Ecto neural progenitor cell (in vitro differentiated cells): Measurements from ENCODE around the gene C19orf18.
"Not testable (repeated sequence)": the region's sequence is repeated elsewhere in the genome, so short reads cannot be mapped to it uniquely, and the experiment has no call there.

Experiments
- DNase-seq: peaks from one replicate; pipeline ENCODE4 v3.0.0-alpha.2; 2018; ENCODE audit warnings: low spot score

C19orf18 gene

DNA sequence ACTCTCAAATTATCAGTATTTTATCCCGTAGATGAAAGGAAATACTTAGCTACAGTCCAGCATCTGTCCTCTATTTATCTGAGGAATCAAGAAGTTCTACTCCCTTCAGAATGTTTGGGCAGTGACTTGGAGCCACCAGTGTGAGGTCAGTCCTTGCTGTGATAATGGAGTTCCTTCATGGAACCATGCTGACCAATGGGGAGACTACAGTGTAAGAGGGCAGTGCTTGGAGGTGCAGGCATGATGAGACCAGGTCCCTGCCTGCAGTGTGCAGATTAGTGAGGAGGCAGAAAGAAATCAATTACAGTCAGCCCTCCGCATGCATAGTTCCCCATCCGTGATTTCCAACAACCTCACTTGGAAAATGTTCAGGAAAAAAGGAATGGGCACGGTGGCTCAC is at the start of gene C19orf18:
C19orf18 (minus strand) TSS at position 101 of the 400 bp plus-strand sequence. CDS start 102 bp downstream, outside the sequence.
- DNase-seq: no peak

DNA sequence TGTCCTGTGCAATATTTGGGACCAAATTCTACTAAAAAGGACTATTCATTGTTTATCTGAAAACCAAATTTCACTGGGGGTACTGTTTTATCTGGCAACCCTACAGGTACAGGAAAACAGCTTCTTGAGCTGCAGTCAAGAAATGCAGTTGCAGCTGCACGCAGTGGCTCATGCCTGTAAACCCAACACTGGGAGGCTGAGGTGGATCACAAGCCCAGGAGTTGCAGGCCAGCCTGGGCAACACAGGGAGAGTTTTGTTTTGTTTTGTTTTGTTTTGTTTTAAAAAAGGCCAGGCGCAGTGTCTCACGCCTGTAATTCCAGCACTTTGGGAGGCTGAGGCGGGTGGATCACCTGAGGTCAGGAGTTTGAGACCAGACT is 47.9 kb upstream of the C19orf18 start:
- no peak for DNase-seq

DNA sequence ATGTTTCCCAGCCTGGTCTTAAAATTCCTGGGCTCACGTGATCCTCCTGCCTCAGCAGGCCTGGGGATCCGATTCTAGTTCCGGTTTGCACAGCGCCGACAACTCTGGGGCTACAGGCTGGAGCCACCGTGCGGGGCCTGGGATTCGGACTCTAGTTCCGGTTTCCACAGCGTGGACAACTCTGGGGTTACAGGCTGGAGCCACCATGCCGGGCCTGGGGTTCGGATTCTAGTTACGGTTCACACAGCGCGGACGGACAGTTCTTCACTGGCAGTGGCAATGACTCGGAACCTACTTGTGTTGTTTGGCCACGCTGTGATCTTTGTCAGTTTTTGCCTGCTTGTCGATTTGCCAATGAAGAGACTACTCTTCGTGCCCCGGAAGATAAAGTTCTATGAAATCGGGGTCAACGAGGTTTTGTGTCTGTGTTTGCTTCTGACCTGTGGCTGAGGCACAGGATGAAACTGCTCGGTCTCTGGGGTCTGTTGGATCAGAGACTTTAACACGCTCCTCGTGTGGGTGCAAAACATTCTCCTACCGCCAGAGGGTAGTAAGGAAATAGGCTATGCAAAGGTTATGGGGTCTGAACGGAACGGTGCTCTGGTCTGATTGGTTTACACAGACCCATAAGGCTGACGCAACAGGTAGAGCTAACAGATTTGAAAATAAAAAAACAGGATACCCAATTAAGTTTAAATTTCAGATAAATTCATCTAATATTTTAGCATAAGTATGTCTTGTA is 47.4 kb upstream of the C19orf18 start:
- DNase-seq: no peak

DNA sequence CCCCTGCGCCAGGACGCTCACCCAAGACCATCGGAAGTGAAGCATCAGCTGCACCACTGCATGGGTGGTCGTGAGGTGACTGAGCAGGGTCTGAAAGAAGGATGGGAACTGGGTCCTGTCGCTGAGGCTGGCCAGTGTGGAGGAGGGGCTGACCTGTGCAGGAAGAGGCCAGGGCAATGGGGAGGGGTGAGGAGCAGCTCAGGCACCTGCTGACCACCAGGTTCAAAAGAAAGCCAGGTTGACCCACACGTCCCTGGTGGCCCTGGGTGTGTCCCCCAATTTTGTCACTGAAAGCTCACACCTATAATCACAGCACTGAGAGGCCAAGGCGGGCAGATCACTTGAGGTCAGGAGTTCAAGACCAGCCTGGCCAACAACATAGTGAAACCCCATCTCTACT is 45.8 kb upstream of the C19orf18 start:
- DNase-seq: no peak

DNA sequence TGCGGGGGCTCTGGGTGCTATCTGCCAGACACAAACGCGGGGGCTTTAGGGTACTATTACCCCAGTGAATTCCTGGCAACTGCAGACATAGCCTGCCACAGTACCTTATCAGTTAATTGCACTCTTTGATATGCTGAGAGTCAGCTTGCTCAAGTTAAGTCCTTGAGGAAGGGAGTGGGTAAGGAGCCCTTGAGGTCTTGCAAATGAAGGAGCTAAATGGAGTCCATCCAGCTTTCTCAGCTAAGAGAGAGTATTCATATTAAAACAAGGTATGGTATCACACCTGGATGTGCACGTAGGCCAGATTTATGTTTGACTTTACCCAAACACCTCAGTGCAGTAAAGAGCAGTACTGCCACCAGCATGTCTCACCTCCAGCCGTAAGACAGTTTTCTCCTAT is 39.8 kb upstream of the C19orf18 start:
- no peak for DNase-seq

DNA sequence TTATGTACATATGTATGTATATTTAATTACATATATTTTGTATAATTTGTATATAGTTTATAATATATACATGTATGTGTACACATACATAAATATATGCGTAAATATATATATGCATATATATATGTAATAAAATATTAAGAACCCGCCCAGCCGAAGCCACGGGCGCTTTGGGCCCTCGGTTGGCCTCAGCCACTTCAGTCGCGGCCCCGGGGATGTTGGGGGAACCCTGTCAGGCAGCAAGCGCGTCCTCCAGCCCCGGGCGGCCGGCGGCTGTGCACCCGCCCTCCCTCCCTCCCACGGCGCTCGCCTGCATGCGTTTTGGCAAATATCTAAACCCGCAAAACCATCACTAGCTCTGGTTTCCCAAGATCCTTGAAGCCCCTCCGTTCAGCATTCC is 36.2 kb upstream of the C19orf18 start:
- DNase-seq: no peak

DNA sequence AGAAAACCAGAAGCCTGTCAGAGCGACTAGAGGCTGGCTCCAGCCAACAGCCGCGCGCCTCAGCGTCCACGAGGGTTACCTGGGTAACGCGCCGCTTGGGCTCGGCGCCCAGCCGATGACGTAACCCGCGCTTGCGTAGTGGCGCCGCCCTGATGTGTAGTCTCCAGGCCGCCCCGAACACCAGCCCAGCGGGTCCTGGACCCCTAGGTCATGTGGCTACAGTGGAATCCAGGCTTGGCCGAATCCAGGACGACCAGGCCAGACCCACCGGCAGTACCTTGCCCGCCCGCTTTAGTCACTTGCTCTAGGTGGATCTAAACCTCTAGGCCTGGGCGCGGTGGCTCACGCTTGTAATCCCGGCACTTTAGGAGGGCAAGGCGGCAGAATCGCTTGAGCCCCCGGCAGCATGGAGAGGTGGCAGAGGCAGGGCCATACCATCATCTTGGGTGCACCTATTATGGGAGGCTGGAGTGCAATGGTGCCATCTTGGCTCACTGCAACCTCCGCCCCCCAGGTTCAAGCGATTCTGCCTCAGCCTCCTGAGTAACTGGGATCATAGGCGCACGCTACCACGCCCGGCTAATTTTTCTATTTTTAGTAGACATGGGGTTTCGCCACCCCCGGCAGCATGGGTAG is 35.5 kb upstream of the C19orf18 start:
- DNase-seq: peak; percentile 79

DNA sequence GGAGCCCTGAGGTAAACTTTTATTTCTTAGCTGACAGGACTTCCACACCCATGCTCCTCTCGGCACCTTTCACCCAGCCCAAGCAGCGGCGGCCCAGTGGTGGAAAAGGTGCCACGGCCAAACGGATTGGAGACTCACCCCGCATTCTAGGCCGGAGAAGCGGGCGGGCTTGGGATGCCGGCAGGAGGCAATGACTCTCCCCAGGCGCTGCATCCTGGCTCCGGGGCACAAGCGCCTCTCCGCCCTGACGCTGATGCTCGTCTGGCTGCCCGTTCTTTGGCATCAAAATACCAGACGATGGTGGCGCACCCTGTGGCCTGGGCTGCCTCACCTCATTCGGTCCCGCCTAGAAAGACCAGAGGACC is 34.9 kb upstream of the C19orf18 start:
- DNase-seq: no peak

DNA sequence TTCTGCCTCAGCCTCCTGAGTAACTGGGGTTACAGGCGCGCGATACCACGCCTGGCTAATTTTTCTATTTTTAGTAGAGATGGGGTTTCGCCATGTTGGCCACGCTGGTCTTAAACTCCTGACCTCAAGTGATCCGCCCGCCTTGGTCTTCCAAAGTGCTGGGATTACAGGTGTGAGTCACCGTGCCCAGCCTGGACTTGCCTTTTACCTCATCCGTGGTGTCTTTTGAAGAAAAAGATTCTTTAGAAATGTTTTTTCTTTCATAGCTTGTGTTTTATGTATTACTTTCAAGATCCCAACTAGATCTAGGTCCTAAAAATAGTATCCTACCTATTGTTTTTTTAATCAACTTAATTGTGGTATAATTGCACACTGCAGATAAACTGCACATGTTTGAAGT is 34.5 kb upstream of the C19orf18 start:
- DNase-seq: not testable (repeated sequence)

DNA sequence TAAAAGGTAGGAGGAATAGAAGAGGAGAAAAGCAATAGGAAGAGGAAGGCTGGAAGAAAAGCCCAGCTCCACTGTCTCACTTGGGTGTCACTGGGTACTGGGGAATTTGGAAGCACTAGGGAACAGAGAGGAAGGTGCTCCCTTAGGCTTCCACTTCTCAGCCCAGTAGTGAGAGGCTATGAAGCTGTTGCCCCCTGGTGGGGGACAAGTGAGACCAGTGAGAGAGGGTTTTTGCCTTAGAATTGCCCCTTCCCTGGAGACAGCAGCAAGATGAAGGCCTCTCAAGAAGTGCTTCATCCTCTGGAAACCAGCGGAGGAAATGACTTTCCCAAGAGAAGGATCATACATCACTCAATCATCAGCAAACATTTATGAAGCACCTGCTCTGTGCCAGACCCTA is 33.0 kb upstream of the C19orf18 start:
- no peak for DNase-seq

DNA sequence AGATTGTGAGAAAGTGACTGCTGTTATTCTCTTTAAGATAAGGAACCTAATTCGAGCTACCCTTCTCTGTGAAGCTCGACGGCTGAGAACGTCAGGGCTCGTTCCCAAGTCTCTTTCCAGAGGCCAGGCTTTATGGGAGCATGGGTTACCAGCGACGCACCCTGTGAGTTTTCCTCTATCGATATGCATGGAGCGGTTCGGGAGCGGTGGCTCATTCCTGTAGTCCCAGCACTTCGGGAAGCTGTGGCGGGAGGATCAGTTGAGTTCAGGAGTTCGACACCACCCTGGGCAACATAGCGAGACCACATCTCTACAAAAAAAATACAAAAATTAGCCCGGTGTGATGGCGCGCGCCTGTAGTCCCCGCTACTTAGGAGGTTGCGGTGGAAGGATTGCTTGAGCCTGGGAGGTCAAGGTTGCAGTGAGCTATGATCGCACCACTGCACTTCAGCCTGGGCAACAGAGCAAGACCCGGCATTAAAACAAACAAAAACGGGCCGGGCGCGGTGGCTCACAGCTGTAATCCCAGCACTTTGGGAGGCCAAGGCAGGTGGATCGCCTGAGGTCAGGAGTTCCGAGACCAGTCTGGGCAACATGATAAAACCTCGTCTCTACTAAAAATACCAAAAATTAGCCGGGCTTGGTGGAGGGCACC is 29.0 kb upstream of the C19orf18 start:
- DNase-seq: no peak

DNA sequence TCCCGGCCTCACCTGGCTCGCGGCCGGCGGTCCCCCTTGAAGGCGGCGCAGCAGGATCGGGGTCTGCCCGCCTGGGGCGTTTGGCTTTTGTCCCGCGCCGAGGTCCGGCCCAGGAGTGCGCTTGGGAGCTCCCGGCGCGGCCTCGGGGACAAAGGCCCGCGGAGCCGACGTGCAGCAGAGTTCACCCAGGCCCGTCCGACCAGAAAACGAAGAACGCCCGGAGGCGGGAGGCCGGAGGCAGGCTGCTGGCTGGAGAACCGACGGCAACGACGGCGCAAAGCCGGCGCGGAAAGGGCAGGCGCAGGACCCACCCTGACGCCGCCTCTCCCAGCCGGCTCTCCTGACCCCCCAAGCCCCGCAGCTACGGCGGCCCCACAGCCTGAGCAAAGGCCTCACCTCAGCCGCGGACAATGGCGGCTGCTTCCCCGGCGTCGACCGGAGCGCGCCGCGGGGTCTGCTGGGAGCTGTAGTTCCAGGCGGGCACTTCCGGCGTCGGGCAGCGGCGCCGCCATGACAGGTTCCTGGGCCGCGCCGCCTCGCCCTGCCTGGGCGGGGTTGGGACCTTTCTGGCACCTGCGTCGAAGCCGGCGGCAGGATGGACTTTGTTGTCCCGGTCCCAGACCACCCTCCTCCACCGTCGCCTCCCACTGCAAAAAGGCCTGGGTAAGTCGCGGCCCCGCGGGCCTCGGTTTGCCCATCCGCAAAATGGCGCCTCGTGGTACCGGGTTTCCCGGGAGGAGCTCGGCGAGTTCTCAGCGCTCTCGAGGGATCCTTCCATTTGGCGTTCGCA is 28.2 kb upstream of the C19orf18 start, which contains the start of gene ZNF606:
ZNF606 (minus strand) TSS at position 437 of the 790 bp plus-strand sequence. CDS start 1,501 bp downstream, outside the sequence.
- DNase-seq: peak; percentile 93

DNA sequence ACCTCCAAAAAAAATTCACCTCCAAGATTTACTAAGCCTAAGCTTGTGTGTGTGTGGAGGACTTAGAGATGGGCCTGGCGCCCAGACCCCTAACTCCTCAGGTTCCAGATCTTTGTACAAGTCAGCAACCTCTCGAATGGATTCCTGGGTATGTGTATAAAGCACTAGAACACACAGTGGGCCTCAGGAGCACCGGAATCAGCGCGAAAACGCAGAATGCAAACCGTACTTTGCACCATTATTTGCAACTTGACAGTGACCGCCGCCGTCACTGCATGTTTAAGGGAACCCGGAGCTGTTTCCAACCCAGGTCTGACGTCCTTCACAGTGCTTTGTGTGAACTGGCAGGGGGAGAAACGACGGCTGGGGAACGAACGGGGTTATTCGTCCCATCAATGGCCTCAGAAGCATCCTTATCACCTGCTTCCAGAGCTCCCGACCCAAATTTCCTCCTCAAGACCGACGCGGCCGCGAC is 27.6 kb upstream of the C19orf18 start:
- DNase-seq: no peak

DNA sequence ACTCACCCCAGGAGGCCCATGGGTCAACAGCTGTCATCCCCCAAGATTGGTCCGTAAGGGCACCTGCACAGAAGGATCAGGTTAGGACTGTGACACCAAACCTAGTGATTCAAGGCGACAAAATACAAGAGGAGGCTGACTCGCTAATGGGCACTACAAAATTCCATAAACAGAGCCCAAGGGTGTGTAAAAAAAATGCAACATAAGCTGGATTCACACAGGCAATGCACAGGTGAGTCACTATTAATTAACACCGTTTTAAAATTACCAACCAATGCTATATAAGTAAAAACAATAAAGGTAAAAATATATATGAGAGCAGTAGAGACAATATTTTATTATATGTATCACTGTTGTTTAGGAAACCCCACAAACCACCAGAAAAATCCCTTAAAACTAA is 26.3 kb upstream of the C19orf18 start:
- DNase-seq: no peak

DNA sequence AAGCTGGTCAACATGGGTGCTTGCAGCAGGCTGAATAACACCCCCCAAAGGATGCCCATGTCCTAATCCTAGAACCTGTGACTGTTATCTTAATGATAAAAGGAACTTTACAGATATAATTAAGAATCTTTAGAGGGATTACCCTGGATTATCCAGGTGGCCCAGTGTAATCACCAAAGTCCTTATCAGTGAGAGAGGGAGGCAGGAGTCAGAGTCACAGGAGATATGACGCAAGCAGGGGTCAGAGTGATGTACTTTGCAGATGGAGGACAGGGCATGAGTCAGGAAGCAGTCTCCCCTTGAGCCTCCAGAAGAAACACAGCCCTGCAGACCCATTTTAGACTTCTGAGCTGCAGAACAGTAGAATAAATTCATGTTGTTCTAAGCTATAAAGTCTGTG is 18.5 kb upstream of the C19orf18 start:
- no peak for DNase-seq

DNA sequence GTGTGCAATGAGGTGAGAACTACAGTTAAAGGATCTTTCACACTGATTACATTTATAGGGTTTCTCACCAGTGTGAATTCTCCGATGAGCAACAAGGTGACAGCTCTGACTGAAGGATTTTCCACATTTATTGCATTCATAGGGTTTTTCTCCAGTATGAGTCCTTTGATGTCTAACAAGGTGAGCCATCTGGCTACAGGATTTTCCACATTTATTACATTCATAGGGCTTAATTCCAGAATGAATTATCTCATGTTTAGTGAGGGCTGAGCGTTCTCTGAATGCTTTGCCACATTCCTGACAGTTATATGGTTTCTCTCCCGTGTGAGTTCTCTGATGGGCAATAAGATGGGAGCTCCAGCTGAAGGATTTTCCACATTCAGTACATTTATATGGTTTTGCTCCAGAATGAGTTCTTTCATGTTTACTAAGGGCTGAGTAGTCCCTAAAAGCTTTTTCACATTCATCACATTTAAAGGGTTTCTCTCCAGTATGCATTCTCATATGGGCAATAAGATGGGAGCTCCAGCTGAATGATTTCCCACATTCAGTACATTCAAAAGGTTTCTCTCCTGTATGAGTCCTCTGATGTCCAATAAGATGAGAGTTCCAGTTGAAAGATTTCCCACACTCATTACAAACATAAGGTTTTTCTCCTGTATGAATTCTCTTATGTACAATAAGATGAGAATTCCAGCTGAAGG is 4.4 kb upstream of the C19orf18 start:
- DNase-seq: no peak

DNA sequence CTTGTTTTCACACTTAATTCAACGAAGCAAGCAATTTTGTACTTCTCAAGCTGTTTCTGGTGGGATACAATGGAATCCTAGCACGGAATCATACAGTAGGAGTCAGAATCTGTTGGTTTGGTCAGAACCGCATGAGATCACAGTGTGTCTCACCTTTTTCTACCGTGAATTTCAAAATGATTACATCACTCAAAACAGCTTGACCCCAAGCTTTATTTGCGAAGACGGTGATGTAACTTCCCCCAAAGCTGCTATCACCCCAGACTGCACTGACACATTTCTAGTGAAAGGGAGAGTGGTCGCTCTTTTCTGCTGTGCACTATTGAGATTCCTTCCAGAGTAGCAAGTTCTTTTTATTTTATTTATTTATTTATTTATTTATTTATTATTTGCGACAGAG is 9.6 kb downstream of the C19orf18 start:
- no peak for DNase-seq

DNA sequence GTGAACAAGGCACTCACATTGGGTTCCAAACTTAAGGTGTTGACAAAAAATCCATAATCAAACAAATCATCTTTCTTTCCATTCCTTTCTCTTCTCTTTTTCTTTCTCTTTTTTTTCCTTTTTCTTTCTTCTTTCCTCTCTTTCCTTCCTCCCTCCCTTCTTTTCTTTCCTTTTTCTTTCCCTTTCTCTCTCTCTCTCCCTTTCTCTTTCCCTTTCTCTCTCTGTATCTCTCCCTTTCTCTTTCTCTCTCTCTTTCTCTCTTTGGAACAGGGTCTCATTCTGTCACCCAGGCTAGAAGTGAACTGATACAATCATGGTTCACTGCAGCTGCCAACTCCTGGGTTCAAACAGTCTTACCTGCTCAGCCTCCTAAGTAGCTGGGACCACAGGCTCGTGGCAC is 12.5 kb downstream of the C19orf18 start:
- no peak for DNase-seq

DNA sequence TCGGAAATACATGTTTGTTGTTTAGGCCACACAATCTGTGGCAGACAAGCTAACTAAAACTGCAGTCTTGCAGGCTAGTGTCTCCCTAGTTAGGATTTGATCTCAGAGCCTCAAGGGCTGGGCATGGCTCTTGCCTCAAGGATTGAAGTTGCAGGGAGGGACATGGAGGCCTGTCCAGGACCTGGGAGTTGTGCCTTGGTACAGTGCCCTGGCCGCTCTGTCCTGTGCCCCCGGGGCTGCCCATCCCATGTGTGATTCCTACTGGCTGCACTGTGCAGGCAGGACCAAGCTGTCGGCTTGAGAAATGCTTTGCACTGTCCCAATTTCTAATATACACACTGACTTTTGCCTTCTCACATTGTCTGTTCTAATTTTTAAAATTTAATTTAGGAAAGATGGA is 19.3 kb downstream of the C19orf18 start:
- DNase-seq: no peak

DNA sequence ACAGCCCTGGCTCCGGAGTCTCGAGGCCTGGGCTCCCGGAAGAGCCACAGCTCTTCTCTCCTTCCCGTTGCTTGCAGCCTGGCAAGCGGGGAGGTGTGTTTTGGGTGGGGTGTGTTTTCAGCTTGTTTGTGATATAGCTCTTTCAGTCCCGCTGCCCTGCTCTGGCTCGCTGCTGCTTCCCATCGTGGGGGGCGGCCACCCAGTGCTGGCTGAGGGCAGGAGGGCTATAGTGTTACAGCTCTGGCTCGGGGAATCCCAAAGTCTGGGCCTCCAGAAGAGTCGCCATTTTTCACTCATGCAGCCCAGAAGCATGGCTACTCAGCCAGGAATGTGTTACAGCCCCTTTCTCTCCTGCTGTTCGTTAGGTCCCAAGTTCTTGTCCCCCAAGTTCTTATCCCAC is 24.6 kb downstream of the C19orf18 start:
- DNase-seq: no peak

DNA sequence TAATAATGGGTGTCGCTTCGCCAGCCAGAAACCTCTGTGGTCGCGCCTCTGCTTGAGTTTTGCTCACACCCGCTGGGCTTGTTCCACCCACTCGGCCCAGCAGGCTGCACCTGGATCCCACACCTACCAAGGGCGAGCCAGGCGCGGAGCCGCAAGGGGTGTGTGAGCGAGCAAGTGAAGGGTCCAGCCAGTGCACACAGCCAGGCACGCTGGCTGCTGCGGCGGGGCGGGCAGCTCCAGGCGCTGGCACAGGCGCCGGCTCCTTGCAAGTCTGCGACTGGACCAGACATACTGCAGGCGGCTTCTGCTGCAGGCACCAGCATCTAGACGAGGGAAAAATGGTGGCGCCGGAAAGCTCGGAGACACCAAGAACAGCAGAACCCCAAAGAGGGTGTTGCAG is 25.0 kb downstream of the C19orf18 start:
- DNase-seq: no peak
